Measurements from ENCODE around the gene SHMT2.

The SHMT2 gene

GRCh38 chr12:57240926-57241401, 11.5 kb downstream of the SHMT2 start:
- Histone ChIP-seq H3K4me3 (ENCODE audit: low read depth in 1 of 2, low read length in 1 of 2) (peak overlapping the region; percentile 54 to 66), H3K27ac (no peak overlapping the region), H3K9me3 (no peaks in the 10 kb centered on the region), H3K4me1 (ENCODE audit: control insufficient read depth in 1 of 2, insufficient read depth in 1 of 2, low read depth in 1 of 2, low read length in 1 of 2) (peaks cover 53 to 69% of the 10 kb centered on the region in 2 experiments), H3K27me3 (peaks cover 90% of the 10 kb centered on the region), H3K36me3 (no peaks in the 10 kb centered on the region)
- no peak for TF ChIP-seq CTCF (IDR thresholded peaks at IDR 0.05)

- no peaks in the 10 kb centered on the region for H3K9me3 ChIP-seq
- peaks cover 83% of the 10 kb centered on the region for H3K27me3 ChIP-seq
- peak overlapping the region in 1 of 2 experiments; percentile 66 for H3K4me3 ChIP-seq (ENCODE audit: low read depth in 1 of 2, low read length in 1 of 2)
- H3K4me1 ChIP-seq (ENCODE audit: control insufficient read depth in 1 of 2, insufficient read depth in 1 of 2, low read depth in 1 of 2, low read length in 1 of 2): peaks cover 53 to 63% of the 10 kb centered on the region in 2 experiments
- peaks cover 3% of the 10 kb centered on the region for H3K36me3 ChIP-seq
- no peak overlapping the region for H3K27ac ChIP-seq
- TF ChIP-seq CTCF (IDR thresholded peaks at IDR 0.05): no peak
Observed at GRCh38 chr12:57241402-57242310, 12.1 kb downstream of the SHMT2 start.

GRCh38 chr12:57242329-57242690, 12.8 kb downstream of the SHMT2 start:
- Histone ChIP-seq H3K9me3 (no peaks in the 10 kb centered on the region), H3K27me3 (peaks cover 76% of the 10 kb centered on the region), H3K27ac (no peak overlapping the region), H3K4me3 (ENCODE audit: low read depth in 1 of 2, low read length in 1 of 2) (peak overlapping the region; percentile 51 to 54), H3K36me3 (peaks cover 4% of the 10 kb centered on the region), H3K4me1 (ENCODE audit: control insufficient read depth in 1 of 2, insufficient read depth in 1 of 2, low read depth in 1 of 2, low read length in 1 of 2) (peaks cover 53 to 63% of the 10 kb centered on the region in 2 experiments)
- no peak for TF ChIP-seq CTCF (IDR thresholded peaks at IDR 0.05)

- Histone ChIP-seq H3K9me3 (no peaks in the 10 kb centered on the region), H3K36me3 (peaks cover 4% of the 10 kb centered on the region), H3K4me3 (ENCODE audit: low read depth in 1 of 2, low read length in 1 of 2) (peak overlapping the region; percentile 51 to 54), H3K4me1 (ENCODE audit: control insufficient read depth in 1 of 2, insufficient read depth in 1 of 2, low read depth in 1 of 2, low read length in 1 of 2) (peaks cover 53 to 62% of the 10 kb centered on the region in 2 experiments), H3K27ac (no peak overlapping the region), H3K27me3 (peaks cover 71% of the 10 kb centered on the region)
- TF ChIP-seq CTCF (IDR thresholded peaks at IDR 0.05): peak; percentile 53
Observed at GRCh38 chr12:57242691-57243454, 13.4 kb downstream of the SHMT2 start.

GRCh38 chr12:57243521-57244311, 14.2 kb downstream of the SHMT2 start:
- H3K9me3 ChIP-seq: no peaks in the 10 kb centered on the region
- H3K36me3 ChIP-seq: peaks cover 4% of the 10 kb centered on the region
- TF ChIP-seq CTCF (IDR thresholded peaks at IDR 0.05): peak; percentile 78
- peaks cover 49 to 57% of the 10 kb centered on the region in 2 experiments for H3K4me1 ChIP-seq (ENCODE audit: control insufficient read depth in 1 of 2, insufficient read depth in 1 of 2, low read depth in 1 of 2, low read length in 1 of 2)
- H3K27ac ChIP-seq: no peak overlapping the region
- peak overlapping the region; percentile 51 to 54 for H3K4me3 ChIP-seq (ENCODE audit: low read depth in 1 of 2, low read length in 1 of 2)
- H3K27me3 ChIP-seq: peaks cover 62% of the 10 kb centered on the region
